Testis (tissue), 2 donors: ENCODE data around the gene CATSPER2.
"Not testable (repeated sequence)": the region's sequence is repeated elsewhere in the genome, so short reads cannot be mapped to it uniquely, and the experiment has no call there.

Source experiments
- CTCF ChIP-seq, 3 experiments: fragments of 450-650 bp in 2 of 3; fragments of 200-600 bp in 1 of 3; sonication (generic) in 1 of 3; IDR thresholded peaks; one replicate each; pipeline ENCODE4 v1.5.1; 2016 to 2019; ENCODE audit warnings: antibody characterized with exemption in 3 of 3, mild to moderate bottlenecking in 2 of 3, moderate library complexity in 1 of 3
- POLR2A ChIP-seq: fragments of 450-650 bp; IDR thresholded peaks from one replicate; pipeline ENCODE4 v1.6.1; 2017; ENCODE audit warnings: antibody characterized with exemption, mild to moderate bottlenecking, moderate library complexity

- not testable (repeated sequence) for TF ChIP-seq POLR2A; CTCF (IDR thresholded peaks at IDR 0.05)
These were observed 25.5 kb upstream of the CATSPER2 start for GRCh38 chr15:43674175-43674574.
